SU-DHL-6 (cell line): ENCODE results near the gene TNIP1.

Experiments used
- CTCF ChIP-seq: fragments of 200-600 bp; sonication (generic); IDR thresholded peaks from one replicate; pipeline ENCODE4 v1.5.1; 2017; ENCODE audit warnings: antibody characterized with exemption, mild to moderate bottlenecking, low read length, moderate library complexity; ENCODE audit not compliant: insufficient read depth, poor library complexity, severe bottlenecking
- EZH2phosphoT487 ChIP-seq: fragments of 200-600 bp; sonication (generic), shearing (Covaris generic); conservative IDR thresholded peaks from 2 replicates; pipeline ENCODE4 v1.6.1; 2018; ENCODE audit warnings: mild to moderate bottlenecking, antibody characterized with exemption, low read length, moderate library complexity, mixed read lengths

DNA sequence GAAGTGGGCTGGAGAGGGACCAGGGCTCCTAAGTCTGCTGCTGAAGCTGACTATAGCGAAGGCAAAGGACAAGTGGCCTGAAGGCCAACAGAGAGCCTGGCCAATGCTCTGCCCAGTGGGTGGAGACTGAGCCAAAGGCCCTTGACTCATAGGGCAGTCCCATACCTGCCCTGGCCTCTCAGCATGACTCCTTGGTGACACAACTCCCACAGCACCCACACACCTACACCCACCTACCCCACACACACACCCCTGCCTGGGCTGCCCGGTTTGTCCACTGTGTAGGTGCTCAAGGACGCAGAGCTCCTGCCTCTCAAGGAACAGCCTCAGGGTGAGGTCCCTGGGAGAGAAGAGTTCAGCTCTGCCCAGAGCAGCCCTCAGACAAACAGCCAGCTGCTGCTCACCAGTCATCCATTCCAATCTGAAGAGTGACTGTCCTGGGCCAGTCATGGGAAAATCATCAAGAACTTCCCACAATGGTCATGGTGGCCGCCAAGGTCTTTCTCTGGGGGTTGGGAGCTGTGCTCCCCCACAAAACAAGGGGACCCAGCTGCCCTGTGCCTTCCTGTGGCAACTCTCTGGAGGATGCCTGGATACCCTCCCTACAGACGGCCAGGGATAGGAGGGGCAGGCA, 5.0 kb downstream of the TNIP1 start:
- no peak for TF ChIP-seq CTCF
- no peak for TF ChIP-seq EZH2phosphoT487
